Stimulated activated CD8-positive, alpha-beta memory T cell treated with anti-CD3 and anti-CD28 coated beads, Interleukin-15, amount 100 ng/mL, for 4 hours (primary cell): Measurements from ENCODE around the gene STIP1.

Experiments
- DNase-seq, 2 donors: peaks; one replicate each; pipeline ENCODE4 v3.0.0-alpha.2; 2020; ENCODE audit warnings: low read depth in 2 of 2

The STIP1 gene

DNA sequence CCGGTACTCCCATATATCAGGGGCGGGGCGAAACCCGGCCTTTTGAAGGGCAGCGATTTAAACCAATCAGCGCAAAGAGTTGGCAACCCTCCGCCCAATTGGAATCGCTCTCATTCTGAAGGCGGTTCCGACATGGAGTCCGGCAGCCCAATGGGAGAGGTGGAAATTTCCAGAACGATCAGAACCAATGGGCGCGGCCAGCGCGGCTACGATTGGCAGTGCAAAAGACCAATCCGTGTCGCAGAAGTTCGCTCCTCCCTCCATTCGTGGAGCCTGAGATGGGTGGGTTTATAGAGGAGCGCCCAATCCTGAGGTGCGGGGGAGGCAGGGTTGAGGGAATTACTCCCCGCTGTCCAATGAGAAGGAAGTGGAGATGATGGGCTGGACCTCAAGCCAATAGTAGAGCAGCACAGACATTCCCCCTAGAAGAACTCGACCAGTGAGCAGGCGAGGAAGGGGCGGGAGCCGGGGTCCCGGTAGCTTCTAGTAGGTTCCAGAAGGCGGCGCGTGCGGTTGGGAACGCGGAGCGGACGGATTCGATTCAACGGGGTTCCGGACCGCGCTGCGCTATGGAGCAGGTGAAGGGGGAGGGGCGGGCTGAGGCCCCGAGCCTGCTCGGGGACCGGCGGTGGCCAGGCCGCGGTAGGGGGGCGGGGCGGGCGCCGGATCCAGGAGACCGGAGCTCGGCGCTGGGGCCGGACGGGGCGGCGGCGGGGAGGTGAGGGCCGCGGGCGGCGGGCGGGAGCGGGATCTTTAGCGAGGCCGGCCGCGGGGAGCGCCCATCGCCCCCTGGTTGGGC, at the start of gene STIP1:
STIP1 (plus strand) TSS at position 479 of the 799 bp plus-strand sequence; CDS start at position 570, 91 bp downstream.
- peak; percentile 97 to 99 for DNase-seq

DNA sequence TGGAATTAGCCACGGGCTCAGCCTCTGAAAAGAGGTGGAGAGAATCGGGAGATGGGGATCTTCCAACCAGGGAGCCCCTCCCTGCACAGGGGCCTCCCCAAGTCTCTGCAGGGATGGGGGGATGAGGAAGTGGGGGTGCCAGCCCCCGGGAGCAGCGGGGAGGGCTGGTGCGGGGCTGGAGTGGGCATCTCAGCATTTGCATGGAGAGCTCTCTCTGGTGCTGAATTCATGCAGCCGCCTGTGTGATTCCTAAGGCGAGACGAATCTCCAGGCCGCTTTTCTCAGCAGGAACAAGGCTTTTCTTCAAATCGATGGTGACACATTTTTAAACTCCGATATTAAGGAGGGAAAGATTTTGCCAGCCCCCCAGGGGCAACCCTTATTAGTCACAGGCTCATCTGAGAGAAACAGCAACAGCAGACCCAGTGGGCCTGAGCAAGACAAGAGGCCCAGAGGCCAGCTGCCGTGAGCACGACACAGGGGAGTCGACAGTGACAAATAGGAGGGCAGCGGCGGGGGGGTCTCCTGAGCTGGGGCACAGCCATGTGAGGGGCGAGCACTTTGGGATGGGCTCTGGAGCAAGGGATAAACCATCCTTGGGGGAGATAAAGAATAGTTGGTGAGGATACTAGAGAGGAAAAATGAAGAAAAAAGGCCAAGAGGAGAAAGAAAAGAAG, 49.1 kb upstream of the STIP1 start:
- DNase-seq = no peak

GRCh38 chr11:64138398-64138797, 47.6 kb upstream of the STIP1 start:
- no peak for DNase-seq

DNA sequence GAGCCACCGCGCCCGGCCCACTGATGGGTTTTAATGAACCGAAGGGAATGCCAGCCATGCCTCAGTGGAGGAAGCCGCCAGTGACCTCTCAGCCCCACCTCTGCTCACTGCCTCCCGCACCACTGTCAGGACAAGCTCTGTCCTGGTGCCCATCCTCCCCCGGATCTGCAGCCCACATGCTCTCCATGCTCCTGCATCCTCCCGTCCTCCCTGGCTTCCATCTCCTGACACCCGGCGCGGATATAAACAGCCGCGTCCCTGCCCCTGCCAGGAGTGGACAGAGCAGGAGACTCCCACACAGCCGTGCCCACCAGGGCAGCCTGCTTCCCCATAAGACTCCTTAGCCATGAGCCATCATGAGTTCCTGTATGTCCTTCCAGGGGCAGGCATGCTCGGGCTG, 46.9 kb upstream of the STIP1 start:
- no peak for DNase-seq

DNA sequence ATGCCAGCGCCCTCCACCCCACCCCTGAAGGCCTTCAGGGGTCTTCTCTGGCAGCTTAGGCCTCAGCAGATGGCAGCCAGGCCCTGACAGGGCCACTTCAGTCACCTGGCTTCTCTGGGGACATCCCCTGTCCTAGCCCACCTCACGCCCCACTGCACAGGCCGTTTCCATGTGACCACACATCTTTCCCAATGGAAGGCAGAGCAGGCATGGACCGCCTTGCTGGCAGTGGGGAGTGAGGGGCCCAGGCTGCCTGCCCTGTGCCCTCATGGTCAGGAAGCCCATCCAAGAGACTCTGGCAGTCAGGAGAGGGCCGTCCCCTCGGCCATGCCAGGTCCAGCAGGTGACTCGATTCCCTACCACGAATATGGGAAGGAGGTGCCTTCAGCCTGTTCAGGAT, 45.9 kb upstream of the STIP1 start:
- no peak for DNase-seq

- no peak for DNase-seq
Measured at GRCh38 chr11:64141081-64141783, 44.7 kb upstream of the STIP1 start.

DNA sequence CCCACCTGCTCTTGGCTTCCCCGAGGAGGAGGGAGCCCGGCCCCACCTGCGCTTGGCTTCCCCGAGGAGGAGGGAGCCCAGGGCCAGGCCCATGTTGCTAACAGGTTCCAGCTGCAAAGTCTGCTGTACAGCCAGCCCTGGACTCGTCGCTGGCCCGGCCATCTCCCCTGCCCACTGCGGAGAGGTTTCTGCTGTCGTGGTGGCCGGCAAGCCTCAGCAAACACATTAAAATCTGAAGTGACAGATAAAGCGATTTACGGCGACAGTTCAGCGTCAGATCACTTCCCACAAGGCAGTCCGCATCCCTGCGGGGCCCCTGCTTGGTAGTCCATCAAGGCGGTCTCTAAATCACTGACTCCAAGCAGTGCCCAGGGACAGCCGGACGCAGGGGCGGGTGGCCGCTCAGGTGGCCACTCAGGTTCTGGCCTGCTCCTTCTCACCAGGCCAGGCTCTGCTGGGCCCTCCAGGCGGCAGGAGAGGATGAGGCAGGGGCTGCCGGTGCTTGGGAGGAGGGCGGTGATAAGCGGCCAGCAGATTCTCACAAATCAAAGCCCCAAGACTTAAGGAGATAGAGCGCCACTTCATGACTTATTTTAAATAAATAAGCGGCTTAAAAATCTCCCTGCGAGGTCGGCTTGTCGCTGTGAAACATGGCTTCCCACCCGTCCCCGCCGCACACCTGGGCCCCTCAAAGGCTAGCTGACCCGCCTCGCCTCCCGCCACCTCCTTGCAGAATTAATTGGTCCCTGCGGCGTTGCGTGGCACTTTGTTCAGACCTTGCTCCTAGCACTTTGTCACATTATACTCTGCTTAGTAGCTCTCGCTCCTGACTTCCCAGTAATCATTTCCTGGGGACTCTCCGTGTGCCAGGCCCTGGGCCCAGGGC, 41.1 kb upstream of the STIP1 start:
- DNase-seq = no peak

GRCh38 chr11:64146036-64146955, 39.7 kb upstream of the STIP1 start:
- DNase-seq = no peak

- peak; percentile 37 to 42 for DNase-seq
Measured at GRCh38 chr11:64148226-64148916, 37.6 kb upstream of the STIP1 start.

- no peak for DNase-seq
Measured at GRCh38 chr11:64148917-64149617, 36.9 kb upstream of the STIP1 start.

GRCh38 chr11:64150051-64150450, 35.9 kb upstream of the STIP1 start:
- no peak for DNase-seq

DNA sequence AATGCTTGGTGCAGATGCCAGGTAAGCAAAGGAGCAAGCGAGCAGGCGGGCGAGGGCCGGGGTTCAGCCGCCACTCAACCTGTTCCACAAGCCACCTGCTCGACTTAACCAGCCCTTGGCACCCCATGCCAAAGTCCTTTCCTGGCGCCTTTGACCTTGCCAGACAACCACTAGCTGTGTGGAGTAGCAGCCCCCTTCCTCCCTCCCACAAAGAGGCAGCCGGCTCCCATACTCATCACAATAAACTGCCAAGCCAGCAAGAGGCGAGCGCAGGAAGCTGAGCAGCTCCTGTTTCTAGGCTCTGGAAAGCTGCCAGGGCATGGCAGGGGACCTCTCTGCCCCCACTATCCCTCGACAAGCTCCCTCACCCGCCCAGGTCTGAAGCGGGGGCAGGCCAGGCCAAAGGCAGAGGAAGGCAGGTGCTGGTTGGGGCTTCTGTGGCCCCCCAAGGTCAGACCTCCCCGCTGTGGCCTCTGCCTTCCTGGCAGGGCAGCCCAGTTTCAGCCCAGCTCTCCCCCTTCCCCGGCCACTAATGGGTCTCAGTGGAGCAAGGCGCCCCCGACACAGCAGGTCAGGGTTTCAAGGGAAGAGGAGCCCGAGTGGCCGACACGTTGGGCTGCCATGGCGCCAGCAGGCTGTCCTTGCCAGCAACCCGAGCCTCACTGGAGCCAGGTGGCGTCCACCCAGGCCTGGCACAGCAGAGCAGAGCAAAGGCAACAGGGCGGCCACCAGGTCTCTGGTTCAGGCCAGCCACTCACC, 35.3 kb upstream of the STIP1 start:
- no peak for DNase-seq

DNA sequence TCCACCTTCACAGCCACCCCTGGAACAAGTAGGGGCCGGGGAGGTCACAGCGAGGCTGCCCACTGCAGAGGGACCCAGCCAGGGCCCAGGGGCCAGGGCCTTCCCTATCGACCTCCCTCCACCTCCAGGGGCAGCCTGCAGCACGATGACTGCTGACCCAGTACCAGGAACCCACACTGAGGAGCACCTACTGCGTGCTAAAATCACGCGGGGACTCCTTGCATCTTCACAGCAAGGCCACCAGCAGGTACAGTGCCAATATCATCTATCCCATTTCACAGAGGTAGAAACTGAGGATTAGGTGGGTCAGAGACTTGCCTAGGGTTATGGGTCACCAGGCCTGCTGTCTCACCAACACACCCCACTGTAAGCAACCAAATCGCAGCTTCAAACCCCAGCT, 34.6 kb upstream of the STIP1 start:
- DNase-seq = no peak

DNA sequence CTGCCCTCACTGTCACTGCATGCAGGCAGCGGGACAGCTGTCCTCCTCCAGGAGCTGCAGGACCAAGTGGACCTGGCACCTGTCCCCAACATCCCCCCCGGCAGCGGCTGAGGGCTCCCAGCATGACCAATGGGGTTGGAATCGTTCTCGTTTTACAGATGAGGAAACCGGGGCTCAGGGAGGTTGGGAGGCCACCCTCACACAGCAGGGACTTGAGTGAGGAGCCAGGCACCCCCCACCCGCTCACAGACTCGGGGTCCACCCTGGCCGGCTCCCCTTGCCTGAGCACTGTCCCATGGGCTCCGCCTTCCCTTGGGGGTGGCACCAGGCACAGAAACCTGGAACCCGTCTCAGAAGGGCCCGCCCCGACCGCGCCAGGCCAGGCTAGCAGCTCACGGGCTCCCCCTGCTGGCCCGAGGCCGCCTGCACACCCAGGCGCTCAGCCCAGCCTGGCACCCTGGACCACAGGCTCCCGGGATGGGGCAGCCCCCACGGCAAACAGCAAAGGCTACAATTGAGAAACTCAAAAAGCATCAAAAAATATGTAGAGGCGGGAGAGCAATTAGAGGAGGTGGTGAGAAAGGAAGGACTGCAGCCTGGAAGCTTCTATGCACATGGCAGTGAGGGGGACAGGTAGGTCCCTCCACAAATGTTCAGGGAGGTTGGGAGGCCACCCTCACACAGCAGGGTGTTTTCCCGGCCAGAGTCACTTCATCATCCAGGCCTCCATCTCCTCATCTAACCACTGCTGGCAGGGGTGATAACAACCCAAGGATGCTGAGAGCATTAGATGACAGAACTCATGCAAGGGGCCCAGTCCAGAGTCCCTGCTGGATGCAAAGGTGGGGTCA, 32.9 kb upstream of the STIP1 start:
- peak; percentile 25 to 40 for DNase-seq

- DNase-seq = no peak
Measured at GRCh38 chr11:64153812-64154211, 32.2 kb upstream of the STIP1 start.

DNA sequence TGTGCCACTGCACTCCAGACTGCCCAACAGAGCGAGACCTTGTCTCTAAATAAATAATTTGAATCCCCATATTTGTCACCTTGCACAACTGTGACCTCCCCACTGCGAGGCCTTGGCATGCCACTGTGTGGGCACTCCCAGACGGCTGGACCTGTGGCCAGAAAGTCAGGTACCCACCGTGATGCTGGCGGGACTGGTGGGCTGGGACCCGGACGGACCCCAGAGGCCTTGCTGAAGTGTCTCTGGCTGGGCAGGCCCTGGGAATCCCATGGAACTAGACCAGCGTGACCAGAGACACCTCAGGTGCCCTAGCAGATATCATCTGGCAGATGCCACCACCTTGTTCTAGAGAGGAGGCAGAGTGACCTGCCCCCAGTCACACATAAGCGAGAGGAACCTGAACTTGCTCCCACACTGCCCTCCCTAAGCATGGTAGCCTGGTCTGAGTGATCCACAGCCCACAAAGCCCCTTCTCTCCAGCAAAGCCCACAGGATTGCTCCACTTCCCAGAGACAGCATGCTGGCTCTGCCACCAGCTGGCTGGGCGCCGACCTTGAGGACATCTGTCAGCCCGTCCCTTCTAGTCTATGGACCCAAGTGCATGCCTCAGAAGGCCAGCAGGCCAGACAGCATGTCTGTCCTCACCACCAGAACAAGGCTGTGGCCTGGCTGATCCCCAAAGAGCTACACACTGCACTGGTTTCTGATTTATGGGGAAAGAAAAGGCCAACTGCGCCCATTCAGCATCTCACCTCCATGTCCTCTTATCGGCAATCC, 29.5 kb upstream of the STIP1 start:
- DNase-seq = no peak
